NCI-H2107 treated with DMSO at 0.1 percent for 48 hours (cell line): ENCODE measurements around the gene AFAP1.
A peak's percentile ranks its signal among the peaks of the same experiment; 100 is the strongest.
"Not testable (repeated sequence)": the region's sequence is repeated elsewhere in the genome, so short reads cannot be mapped to it uniquely, and the experiment has no call there.

Experiments
- DNase-seq: peaks from one replicate; lab custom pipeline; 2025; ENCODE audit not compliant: unreplicated experiment; lab: John Stamatoyannopoulos, UW

Gene AFAP1

GRCh38 chr4:7922466-7922865, 17.2 kb downstream of the AFAP1 start:
- DNase-seq = no peak

GRCh38 chr4:7918981-7919380, 20.7 kb downstream of the AFAP1 start:
- DNase-seq = no peak

- DNase-seq = not testable (repeated sequence)
These were observed 21.5 kb downstream of the AFAP1 start for GRCh38 chr4:7918187-7918586.

- no peak for DNase-seq
These were observed 22.0 kb downstream of the AFAP1 start for GRCh38 chr4:7917669-7918068.

GRCh38 chr4:7915875-7916242, 23.8 kb downstream of the AFAP1 start:
- DNase-seq = no peak

- no peak for DNase-seq
These were observed 26.8 kb downstream of the AFAP1 start for GRCh38 chr4:7912826-7913225.

- no peak for DNase-seq
These were observed 28.6 kb downstream of the AFAP1 start for GRCh38 chr4:7910952-7911578.

- no peak for DNase-seq
These were observed 29.3 kb downstream of the AFAP1 start for GRCh38 chr4:7910263-7910896.

- DNase-seq = no peak
These were observed 30.0 kb downstream of the AFAP1 start for GRCh38 chr4:7909463-7910262.

GRCh38 chr4:7908668-7909067, 31.0 kb downstream of the AFAP1 start:
- DNase-seq = no peak

- no peak for DNase-seq
These were observed 32.5 kb downstream of the AFAP1 start for GRCh38 chr4:7907142-7907541.

GRCh38 chr4:7906171-7906701, 33.4 kb downstream of the AFAP1 start:
- DNase-seq = no peak

- no peak for DNase-seq
These were observed 34.4 kb downstream of the AFAP1 start for GRCh38 chr4:7904952-7905915.

GRCh38 chr4:7903791-7904516, 35.7 kb downstream of the AFAP1 start:
- DNase-seq = peak; percentile 34

- no peak for DNase-seq
These were observed 36.8 kb downstream of the AFAP1 start for GRCh38 chr4:7902826-7903225.

- no peak for DNase-seq
These were observed 37.5 kb downstream of the AFAP1 start for GRCh38 chr4:7902101-7902553.

- no peak for DNase-seq
These were observed 38.3 kb downstream of the AFAP1 start for GRCh38 chr4:7901311-7901885.

GRCh38 chr4:7900334-7900909, 39.2 kb downstream of the AFAP1 start:
- no peak for DNase-seq

GRCh38 chr4:7899184-7899869, 40.3 kb downstream of the AFAP1 start:
- DNase-seq = no peak
